Measurements from ENCODE around the gene CCDC78.

Gene CCDC78

DNA sequence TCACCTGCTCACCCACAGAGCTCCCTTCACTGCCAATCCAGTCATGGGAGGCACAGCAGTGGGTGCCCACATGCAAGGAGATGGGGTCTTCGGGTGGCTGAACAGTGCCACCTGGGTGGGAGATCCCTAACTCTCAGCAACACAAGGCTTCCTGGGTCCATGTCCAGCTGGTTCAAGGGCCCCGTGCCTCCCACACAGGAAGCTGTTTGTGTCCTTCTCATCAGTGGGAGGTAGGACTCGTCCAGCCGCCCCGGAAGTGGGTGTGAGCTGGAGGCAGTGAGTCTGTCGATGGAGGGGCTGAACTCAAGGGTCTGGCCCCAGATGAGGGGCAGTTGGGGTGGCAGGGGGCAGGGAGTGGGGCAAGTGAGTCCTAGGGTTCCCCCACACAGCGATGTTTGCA lies 22.2 kb downstream of the CCDC78 start:
- H3K4me3 ChIP-seq (ENCODE audit: low read depth, low read length): no peak overlapping the region
- no peak for TF ChIP-seq CTCF (IDR thresholded peaks at IDR 0.05; ENCODE audit: low read depth, low read length, missing control alignments)
- peaks cover 76% of the 10 kb centered on the region for H3K27me3 ChIP-seq (replicated peaks)
- DNase-seq: no peak
- no peaks in the 10 kb centered on the region for H3K36me3 ChIP-seq (replicated peaks)
- in situ Hi-C loops (cut with HindIII; ENCODE audit: low pct_ligation_motif_present, low sequenced_read_pairs): loop anchor here (25.0 kb wide), 1 partner anchor 283 kb away; the partner anchor contains the start of gene SOX8
- H3K27ac ChIP-seq: no peak overlapping the region

DNA sequence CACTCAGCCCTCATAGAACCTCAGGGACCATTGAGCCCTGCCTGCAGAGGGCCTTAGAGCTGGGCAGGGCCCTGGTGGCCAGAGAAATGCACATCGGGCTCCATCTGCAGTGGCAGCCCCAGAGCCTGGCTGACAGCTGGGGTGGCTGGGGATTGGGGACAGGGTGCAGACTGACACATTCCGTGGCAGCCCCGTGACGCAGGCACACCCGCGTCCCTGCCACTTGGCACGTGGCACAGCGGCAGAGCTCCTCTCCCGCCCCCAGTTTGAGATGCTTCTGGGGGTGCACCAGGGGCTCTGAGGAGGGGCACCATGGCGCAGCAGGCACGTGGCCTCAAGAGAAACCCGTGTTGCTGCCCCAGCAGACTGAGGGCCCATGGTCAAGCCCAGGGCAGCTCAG lies 22.8 kb downstream of the CCDC78 start:
- in situ Hi-C loops (cut with HindIII; ENCODE audit: low pct_ligation_motif_present, low sequenced_read_pairs): loop anchor here (25.0 kb wide), 1 partner anchor 284 kb away; the partner anchor contains the start of gene SOX8
- H3K4me3 ChIP-seq (ENCODE audit: low read depth, low read length): no peak overlapping the region
- no peaks in the 10 kb centered on the region for H3K36me3 ChIP-seq (replicated peaks)
- no peak for DNase-seq
- peaks cover 76% of the 10 kb centered on the region for H3K27me3 ChIP-seq (replicated peaks)
- H3K27ac ChIP-seq: no peak overlapping the region
- TF ChIP-seq CTCF (IDR thresholded peaks at IDR 0.05; ENCODE audit: low read depth, low read length, missing control alignments): no peak

GRCh38 chr16:702341-702740 lies 23.9 kb downstream of the CCDC78 start:
- DNase-seq: no peak
- no peaks in the 10 kb centered on the region for H3K36me3 ChIP-seq (replicated peaks)
- H3K27me3 ChIP-seq (replicated peaks): peaks cover 71% of the 10 kb centered on the region
- no peak overlapping the region for H3K4me3 ChIP-seq (ENCODE audit: low read depth, low read length)
- no peak for TF ChIP-seq CTCF (IDR thresholded peaks at IDR 0.05; ENCODE audit: low read depth, low read length, missing control alignments)
- no peak overlapping the region for H3K27ac ChIP-seq
- in situ Hi-C loops (cut with HindIII; ENCODE audit: low pct_ligation_motif_present, low sequenced_read_pairs): loop anchor here (25.0 kb wide), 1 partner anchor 285 kb away; the partner anchor contains the start of gene SOX8

DNA sequence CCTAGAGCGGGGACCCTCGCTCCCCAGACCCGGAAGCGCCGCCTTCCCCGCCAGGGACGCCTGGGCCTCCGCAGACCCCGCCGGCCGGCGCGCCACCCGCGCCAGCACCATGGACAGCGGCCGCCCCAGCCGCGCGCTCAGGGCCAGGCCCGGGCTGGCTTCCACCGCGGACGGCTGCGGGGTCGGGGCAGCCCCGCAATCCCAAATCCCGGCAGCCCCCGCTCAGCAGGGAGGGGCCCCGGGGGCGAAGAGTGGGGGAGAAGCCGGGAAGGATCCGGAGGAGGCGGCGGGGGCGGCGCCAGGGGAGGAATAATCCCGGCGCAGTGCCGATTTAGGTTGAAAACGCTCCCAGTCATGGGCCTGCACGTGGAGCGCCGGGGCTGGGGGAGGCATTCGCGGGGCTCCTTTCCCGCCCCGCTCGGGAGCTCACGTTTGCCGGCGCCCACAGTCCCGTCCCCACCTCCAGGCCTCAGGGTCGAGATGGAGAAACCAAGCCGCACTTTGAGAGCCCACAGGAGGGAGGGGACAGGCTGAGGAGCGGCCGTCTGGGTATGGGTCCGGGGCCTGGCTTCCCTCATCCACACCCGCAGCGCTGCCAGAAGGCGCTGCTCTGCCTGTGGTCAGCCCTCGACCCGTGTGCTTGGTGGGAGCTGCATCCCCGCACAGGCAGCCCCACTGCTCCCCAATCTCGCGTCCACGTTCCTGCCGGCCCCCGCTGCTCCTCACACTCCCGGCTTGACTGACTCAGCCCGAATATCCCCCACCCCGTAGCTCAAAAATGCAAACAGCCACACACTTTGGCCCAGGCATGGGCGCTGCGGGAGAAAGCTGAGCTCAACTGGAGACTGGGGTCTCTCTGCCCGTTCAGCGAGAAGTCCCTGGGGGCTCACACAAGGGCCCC lies 25.3 kb downstream of the CCDC78 start:
- in situ Hi-C loops (cut with HindIII; ENCODE audit: low pct_ligation_motif_present, low sequenced_read_pairs): loop anchor here (25.0 kb wide), 1 partner anchor 286 kb away; the partner anchor contains the start of gene SOX8
- no peak for DNase-seq
- H3K27me3 ChIP-seq (replicated peaks): peaks cover 62% of the 10 kb centered on the region
- H3K36me3 ChIP-seq (replicated peaks): no peaks in the 10 kb centered on the region
- no peak for TF ChIP-seq CTCF (IDR thresholded peaks at IDR 0.05; ENCODE audit: low read depth, low read length, missing control alignments)
- no peak overlapping the region for H3K4me3 ChIP-seq (ENCODE audit: low read depth, low read length)
- no peak overlapping the region for H3K27ac ChIP-seq

- Histone ChIP-seq H3K27me3 (replicated peaks) (peaks cover 65% of the 10 kb centered on the region), H3K36me3 (replicated peaks) (no peaks in the 10 kb centered on the region), H3K4me3 (ENCODE audit: low read depth, low read length) (no peak overlapping the region), H3K27ac (no peak overlapping the region)
- no peak for DNase-seq
- in situ Hi-C loops (cut with HindIII; ENCODE audit: low pct_ligation_motif_present, low sequenced_read_pairs): no loop called here
- TF ChIP-seq CTCF (IDR thresholded peaks at IDR 0.05; ENCODE audit: low read depth, low read length, missing control alignments): no peak
Measured at GRCh38 chr16:698911-699671, 27.2 kb downstream of the CCDC78 start.

All from brain microvascular endothelial cell (primary cell).